Activated CD8-positive, alpha-beta T cell treated with anti-CD3 and anti-CD28 coated beads for 36 hours (primary cell): Measurements from ENCODE around the gene CTDSPL. TPM values are rescaled to one million over a fixed set of nuclear protein-coding genes. Genes with fewer than 3 reads are reported as not detected.

ENCODE experiments used
- ATAC-seq: fragments of 200-7000 bp; cut with Tn5 transposase; one replicate; pipeline ENCODE4 v1.10.0; 2021; ENCODE audit warnings: mild to moderate bottlenecking, moderate library complexity
- CTCF ChIA-PET: fragments of 350-600 bp; sonication (Branson Sonifier 250); formaldehyde crosslinking; loops from one replicate; lab custom pipeline; 2021; ENCODE audit warnings: antibody characterized with exemption; lab: Charles Lee
- POLR2A ChIA-PET: fragments of 350-600 bp; sonication (Branson Sonifier 250); formaldehyde crosslinking; loops from one replicate; lab custom pipeline; 2021; ENCODE audit warnings: antibody characterized with exemption; lab: Charles Lee
- DNase-seq: peaks from one replicate; pipeline ENCODE4 v3.0.0-alpha.2; 2020
- H3K27ac Mint-ChIP-seq: one replicate; pipeline ENCODE4 v1.8.0; 2021; ENCODE audit warnings: mild to moderate bottlenecking, mixed read lengths
- H3K27me3 Mint-ChIP-seq: one replicate; pipeline ENCODE4 v1.8.0; 2021; ENCODE audit warnings: mixed read lengths
- H3K36me3 Mint-ChIP-seq: one replicate; pipeline ENCODE4 v1.8.0; 2021; ENCODE audit warnings: low read depth, mixed read lengths
- H3K4me1 Mint-ChIP-seq: one replicate; pipeline ENCODE4 v1.8.0; 2021; ENCODE audit warnings: low read depth, mixed read lengths
- H3K4me3 Mint-ChIP-seq: one replicate; pipeline ENCODE4 v1.8.0; 2021; ENCODE audit warnings: mild to moderate bottlenecking, moderate library complexity, mixed read lengths
- H3K9me3 Mint-ChIP-seq: one replicate; pipeline ENCODE4 v1.8.0; 2021; ENCODE audit warnings: mixed read lengths
- CTCF ChIP-seq: fragments of 200-600 bp; IDR thresholded peaks from one replicate; pipeline ENCODE4 v1.8.0; 2022; ENCODE audit warnings: antibody characterized with exemption, mild to moderate bottlenecking
- intact Hi-C: fragments of 100-400 bp; cut with micrococcal nuclease; formaldehyde crosslinking; loops from one replicate; pipeline ENCODE4 v1.10.0; 2022
- total RNA-seq, 2 experiments: library from RNA; stranded (reverse); gene quantifications; one replicate each; pipeline ENCODE4 v1.2.3, GENCODE V29; 2021

Gene CTDSPL
- total RNA-seq, 2 experiments from 2014 or later = 1.2 to 1.7 TPM

- Mint-ChIP-seq H3K4me1 (no peaks in the 10 kb centered on the region), H3K27ac (no peak overlapping the region), H3K4me3 (no peak overlapping the region), H3K9me3 (no peaks in the 10 kb centered on the region), H3K36me3 (no peaks in the 10 kb centered on the region), H3K27me3 (no peaks in the 10 kb centered on the region)
- no peak for TF ChIP-seq CTCF
- POLR2A ChIA-PET = no interaction called here
- intact Hi-C loops = no loop called here
- DNase-seq (no peak), ATAC-seq (no peak)
- CTCF ChIA-PET = interaction anchor here (0.6 kb wide), 1 partner anchor 338 kb away, joined by 3 read pairs; no protein-coding TSS in a partner anchor
Measured at GRCh38 chr3:37886395-37886794, 24.7 kb downstream of the CTDSPL start.

- POLR2A ChIA-PET = no interaction called here
Measured at GRCh38 chr3:37887062-37887461, 25.4 kb downstream of the CTDSPL start.

GRCh38 chr3:37887824-37888223 is 26.1 kb downstream of the CTDSPL start:
- Mint-ChIP-seq H3K27ac (no peak overlapping the region), H3K4me3 (no peak overlapping the region), H3K36me3 (no peaks in the 10 kb centered on the region), H3K27me3 (no peaks in the 10 kb centered on the region), H3K4me1 (no peaks in the 10 kb centered on the region), H3K9me3 (no peaks in the 10 kb centered on the region)
- POLR2A ChIA-PET = interaction anchor here (1.5 kb wide), 1 partner anchor 15 kb away, joined by 3 read pairs; no protein-coding TSS in a partner anchor
- DNase-seq (no peak), ATAC-seq (no peak)
- CTCF ChIA-PET = interaction anchor here (0.6 kb wide), 1 partner anchor 76 kb away, joined by 3 read pairs; no protein-coding TSS in a partner anchor
- TF ChIP-seq CTCF = no peak
- intact Hi-C loops = no loop called here

More at GRCh38 chr3:37887062-37887461, 25.4 kb downstream of the CTDSPL start:
- Mint-ChIP-seq H3K36me3 (no peaks in the 10 kb centered on the region), H3K27ac (no peak overlapping the region), H3K27me3 (no peaks in the 10 kb centered on the region), H3K9me3 (no peaks in the 10 kb centered on the region), H3K4me3 (no peak overlapping the region), H3K4me1 (no peaks in the 10 kb centered on the region)
- ATAC-seq = no peak
- CTCF ChIA-PET = interaction anchor here (0.8 kb wide), 1 partner anchor 80 kb away, joined by 4 read pairs; no protein-coding TSS in a partner anchor
- no peak for TF ChIP-seq CTCF
- intact Hi-C loops = no loop called here
- DNase-seq = no peak

GRCh38 chr3:37888421-37888820 is 26.7 kb downstream of the CTDSPL start:
- Mint-ChIP-seq H3K4me3 (no peak overlapping the region), H3K27me3 (no peaks in the 10 kb centered on the region), H3K36me3 (no peaks in the 10 kb centered on the region), H3K4me1 (no peaks in the 10 kb centered on the region), H3K27ac (no peak overlapping the region), H3K9me3 (no peaks in the 10 kb centered on the region)
- no peak for ATAC-seq
- DNase-seq = no peak
- CTCF ChIA-PET = interaction anchor here (0.6 to 0.7 kb wide), 2 partner anchors 76 to 86 kb away, joined by 3 read pairs; no protein-coding TSS in a partner anchor
- POLR2A ChIA-PET = interaction anchor here (1.5 kb wide), 1 partner anchor 14 kb away, joined by 3 read pairs; no protein-coding TSS in a partner anchor
- TF ChIP-seq CTCF = no peak
- intact Hi-C loops = no loop called here

- Mint-ChIP-seq H3K9me3 (no peaks in the 10 kb centered on the region), H3K27me3 (no peaks in the 10 kb centered on the region), H3K4me1 (no peaks in the 10 kb centered on the region), H3K36me3 (no peaks in the 10 kb centered on the region), H3K27ac (no peak overlapping the region), H3K4me3 (no peak overlapping the region)
- intact Hi-C loops = no loop called here
- DNase-seq (no peak), ATAC-seq (no peak)
- TF ChIP-seq CTCF = no peak
- ChIA-PET POLR2A (interaction anchor here (0.6 kb wide), 1 partner anchor 606 kb away, joined by 3 read pairs; no protein-coding TSS in a partner anchor), CTCF (interaction anchor here (1.0 kb wide), 1 partner anchor 77 kb away, joined by 4 read pairs; no protein-coding TSS in a partner anchor)
Measured at GRCh38 chr3:37890522-37890921, 28.8 kb downstream of the CTDSPL start.
